ENCODE measurements around the gene TINAGL1.
"Not testable (repeated sequence)": the region's sequence is repeated elsewhere in the genome, so short reads cannot be mapped to it uniquely, and the experiment has no call there.

Gene TINAGL1

DNA sequence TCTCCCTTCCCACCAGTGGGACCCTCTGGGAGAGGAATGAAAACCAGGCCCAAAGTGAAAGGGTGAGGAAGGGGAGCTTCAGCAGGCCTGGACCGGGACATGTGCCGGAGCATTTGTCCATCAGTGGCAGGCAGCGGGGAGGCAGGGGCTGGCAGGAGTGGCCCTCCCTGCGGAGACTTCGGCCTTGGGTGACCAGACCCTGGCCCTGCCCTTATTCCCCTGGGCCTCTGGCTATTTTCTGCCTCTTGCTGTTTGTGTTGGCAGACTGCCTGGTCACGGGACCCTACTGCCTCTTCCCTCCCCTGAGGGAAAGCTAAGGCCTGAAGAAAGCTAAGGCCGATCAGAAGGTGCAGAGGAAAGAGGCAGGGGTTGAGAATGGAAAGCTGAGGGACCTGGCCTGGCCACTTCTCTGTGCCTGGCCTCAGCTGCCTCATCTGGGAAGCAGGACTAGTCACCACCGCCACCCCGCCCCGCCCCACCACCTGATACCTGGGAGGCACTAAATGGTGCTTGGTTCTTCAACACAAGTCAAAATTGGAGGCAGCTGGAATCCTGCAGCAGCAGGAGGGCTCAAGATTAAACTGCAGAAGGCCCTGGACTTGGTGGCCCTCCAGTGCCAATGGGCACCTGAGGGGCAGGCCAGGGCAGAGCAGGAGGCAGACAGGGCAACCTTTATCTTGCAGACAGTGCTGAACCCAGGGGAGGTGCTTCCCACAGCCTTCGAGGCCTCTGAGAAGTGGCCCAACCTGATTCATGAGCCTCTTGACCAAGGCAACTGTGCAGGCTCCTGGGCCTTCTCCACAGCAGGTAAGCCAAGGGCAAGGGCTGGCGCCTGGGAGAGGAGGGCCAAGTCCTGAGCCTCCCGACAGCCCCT lies 7.9 kb downstream of the TINAGL1 start:
- DNase-seq (ENCODE audit: low read depth): no peak

DNA sequence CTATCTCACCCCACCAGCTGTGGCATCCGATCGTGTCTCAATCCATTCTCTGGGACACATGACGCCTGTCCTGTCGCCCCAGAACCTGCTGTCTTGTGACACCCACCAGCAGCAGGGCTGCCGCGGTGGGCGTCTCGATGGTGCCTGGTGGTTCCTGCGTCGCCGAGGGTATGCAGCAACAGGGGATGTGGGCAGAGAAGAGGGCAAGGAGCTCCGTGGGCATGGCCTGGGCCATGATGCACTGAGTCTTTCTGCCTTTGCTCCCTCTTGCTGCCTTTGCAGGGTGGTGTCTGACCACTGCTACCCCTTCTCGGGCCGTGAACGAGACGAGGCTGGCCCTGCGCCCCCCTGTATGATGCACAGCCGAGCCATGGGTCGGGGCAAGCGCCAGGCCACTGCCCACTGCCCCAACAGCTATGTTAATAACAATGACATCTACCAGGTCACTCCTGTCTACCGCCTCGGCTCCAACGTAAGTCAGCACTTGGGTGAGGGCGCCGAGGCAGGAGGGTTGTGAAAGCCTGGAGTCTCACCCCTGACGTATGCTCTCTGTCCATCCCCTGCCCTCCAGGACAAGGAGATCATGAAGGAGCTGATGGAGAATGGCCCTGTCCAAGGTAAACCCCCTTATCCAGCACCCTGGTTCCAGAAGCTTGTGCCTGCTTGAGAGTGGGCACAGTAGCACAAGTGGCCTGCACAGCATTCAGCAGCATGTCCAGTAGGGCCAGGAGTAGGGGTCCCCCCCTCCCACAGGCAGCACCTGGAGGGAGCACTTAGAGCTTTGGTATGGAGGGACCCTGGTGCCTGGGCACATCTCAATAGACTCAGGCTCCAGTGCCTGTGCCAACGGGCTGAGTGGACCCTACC lies 8.8 kb downstream of the TINAGL1 start:
- DNase-seq (ENCODE audit: low read depth): no peak

DNA sequence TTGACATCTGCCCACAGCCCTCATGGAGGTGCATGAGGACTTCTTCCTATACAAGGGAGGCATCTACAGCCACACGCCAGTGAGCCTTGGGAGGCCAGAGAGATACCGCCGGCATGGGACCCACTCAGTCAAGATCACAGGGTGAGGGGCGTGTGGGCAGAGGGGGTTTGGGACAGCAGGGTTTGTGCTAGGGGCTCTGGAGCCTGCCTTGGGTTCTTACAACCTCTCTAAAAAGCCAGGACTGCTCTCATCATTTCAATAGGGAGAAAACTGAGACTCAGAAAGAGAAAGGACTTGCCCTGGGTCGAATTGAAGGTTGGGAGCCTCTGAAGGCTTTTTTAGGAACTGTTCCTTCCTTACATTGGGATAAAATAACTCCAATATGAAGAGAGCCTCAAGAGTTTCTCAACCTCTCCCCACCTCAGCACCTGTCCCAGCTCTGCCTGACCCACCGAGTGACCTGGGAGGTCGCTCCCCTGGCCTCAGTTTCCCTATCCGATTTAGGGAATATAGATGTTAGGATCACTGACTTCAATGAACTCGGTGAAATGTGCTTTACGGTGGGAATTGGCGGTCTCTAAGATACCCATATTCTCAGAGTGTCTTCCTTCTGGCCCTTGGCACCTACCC lies 9.5 kb downstream of the TINAGL1 start:
- DNase-seq (ENCODE audit: low read depth): no peak

DNA sequence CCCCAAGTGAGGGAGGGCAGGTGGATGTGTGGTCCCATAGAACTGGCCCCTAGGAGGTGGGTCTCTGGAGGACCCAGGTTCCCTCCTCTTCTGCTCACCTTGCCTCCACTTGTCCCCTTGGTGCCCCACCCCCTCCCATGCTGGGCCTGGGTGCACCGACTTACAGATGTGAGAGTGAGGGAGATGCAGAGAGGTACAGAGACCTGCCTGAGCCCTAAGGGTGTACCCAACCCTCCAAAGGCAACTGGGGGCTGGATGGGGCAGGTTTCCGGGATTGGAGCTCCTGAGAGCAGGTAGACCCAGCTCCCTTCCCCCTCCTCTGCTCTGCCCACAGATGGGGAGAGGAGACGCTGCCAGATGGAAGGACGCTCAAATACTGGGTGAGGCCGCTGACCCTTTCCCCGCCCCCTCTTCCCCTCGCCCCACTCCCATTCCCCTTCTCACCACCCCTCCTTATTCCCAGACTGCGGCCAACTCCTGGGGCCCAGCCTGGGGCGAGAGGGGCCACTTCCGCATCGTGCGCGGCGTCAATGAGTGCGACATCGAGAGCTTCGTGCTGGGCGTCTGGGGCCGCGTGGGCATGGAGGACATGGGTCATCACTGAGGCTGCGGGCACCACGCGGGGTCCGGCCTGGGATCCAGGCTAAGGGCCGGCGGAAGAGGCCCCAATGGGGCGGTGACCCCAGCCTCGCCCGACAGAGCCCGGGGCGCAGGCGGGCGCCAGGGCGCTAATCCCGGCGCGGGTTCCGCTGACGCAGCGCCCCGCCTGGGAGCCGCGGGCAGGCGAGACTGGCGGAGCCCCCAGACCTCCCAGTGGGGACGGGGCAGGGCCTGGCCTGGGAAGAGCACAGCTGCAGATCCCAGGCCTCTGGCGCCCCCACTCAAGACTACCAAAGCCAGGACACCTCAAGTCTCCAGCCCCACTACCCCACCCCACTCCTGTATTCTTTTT lies 10.3 kb downstream of the TINAGL1 start:
- DNase-seq (ENCODE audit: low read depth): no peak

DNA sequence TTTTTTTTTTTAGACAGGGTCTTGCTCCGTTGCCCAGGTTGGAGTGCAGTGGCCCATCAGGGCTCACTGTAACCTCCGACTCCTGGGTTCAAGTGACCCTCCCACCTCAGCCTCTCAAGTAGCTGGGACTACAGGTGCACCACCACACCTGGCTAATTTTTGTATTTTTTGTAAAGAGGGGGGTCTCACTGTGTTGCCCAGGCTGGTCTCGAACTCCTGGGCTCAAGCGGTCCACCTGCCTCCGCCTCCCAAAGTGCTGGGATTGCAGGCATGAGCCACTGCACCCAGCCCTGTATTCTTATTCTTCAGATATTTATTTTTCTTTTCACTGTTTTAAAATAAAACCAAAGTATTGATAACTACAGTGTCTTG lies 11.0 kb downstream of the TINAGL1 start:
- DNase-seq (ENCODE audit: low read depth): not testable (repeated sequence)

DNA sequence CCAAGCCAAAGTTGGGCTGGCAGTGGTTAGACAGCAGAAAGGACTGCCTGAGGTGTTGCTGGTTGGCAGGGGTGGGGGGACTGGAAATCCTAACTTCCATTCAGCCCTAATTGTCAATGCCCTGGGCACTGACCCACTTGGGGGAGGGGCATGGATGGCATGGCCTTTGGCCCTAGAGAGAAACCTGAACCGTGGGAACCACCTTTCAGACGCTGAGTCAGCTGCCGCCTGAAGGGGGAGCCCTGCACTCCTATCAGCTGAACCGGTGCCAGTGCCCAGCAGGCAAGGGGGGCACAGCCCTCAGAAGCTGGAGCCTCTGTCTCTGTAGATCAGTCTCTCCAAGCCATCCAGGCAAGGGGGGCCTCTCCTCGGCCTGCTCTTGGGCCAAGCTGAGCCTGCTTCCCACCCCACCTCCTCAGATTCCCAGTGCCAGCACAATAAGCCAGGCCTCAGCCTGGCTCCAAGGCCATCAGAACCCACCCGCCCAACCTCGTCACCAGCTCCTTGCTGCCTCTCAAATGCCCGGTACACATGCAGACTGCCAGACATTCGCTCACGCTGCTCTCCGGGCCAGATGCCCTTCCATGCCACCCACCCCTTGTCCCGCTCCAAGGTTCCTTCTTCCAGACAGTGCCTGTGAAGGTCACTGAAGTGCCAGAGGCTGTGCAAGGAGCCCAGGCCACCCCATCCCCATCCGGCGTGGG lies 11.6 kb downstream of the TINAGL1 start:
- DNase-seq (ENCODE audit: low read depth): no peak

DNA sequence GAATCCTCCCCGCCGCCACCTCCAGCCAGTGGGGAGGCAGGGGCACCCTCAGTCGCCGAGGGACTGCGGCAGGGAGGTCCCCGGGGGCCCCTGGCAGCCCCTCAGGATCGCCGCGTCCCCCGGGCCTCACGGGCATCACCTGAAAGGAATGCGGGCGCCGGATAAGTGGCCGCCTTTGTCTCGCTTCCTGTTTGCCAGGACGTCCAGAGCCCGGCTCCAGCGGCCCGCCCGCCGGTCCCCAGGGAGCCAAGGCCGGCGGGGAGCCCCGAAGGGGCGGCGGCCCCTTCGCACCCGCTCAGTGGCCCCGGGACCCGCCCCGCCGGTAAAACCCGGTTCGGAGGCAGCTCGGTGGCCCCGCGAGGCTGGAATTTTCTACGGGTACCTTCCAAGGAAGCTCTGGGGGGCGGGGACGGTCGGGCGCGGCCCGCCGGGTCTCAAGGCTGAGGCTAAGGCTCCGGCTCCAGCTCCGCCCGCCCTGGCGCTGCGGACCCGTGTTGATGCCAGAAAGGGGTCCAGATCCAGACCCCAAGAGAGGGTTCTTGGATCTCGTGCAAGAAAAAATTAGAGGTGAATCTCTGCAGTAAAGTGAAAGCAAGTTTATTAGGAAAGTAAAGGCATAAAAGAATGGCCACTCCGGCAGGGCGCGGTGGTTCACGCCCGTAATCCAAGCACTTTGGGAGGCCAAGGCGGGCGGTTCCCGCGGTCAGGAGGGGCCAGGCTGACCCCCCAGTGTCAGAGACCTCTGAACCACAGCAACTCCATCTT lies 12.6 kb downstream of the TINAGL1 start:
- no peak for DNase-seq (ENCODE audit: low read depth)

DNA sequence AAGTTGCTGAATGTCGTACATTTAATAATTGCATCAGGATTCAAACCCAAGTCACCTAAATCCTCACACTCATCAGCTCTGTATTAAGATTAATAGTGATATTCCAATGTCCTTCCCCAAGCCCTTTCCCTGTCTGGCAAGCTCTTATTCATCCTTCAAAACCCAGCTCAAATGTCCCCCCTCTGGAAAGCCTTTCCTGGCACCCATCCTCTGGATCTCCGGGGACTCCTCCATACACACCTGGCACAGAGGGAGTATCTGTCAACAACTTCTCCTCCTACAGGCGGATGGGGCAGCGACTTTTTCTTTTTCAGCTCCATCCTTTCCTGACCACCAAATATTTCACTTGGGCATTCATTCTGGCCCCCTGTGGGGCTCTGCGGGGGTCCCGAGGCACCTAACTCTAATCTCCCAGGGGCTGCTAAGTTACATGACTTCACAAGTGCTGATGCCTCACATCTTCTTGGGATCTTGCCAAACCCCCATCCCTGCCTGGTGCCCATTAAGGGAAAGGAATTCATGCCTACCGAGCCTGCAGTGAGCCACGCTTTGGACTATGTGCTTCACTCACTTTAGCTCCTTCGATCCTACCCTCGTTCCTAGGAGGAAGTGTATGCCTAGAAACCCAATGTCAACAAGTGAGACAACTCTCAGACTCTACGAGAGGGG lies 15.2 kb downstream of the TINAGL1 start:
- no peak for DNase-seq (ENCODE audit: low read depth)

DNA sequence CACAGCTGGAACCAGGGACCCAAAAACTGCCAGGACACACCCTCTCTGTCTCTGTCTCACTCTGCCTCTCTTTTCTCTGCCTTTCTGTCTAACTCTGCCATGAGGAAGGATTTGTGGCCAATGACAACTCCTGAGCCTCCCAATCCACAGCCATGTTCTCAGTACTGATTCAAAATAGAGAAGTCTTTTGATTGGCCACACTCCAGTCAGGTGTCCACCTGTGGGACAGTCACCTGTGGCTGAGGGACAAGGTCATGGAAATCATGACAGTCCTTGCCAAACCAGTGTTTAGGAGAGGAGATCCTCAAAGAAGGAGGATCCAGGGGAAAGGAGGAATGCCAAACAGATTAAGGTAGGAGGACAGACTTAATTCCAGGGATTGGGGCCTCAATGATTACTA lies 15.8 kb downstream of the TINAGL1 start:
- no peak for DNase-seq (ENCODE audit: low read depth)

DNA sequence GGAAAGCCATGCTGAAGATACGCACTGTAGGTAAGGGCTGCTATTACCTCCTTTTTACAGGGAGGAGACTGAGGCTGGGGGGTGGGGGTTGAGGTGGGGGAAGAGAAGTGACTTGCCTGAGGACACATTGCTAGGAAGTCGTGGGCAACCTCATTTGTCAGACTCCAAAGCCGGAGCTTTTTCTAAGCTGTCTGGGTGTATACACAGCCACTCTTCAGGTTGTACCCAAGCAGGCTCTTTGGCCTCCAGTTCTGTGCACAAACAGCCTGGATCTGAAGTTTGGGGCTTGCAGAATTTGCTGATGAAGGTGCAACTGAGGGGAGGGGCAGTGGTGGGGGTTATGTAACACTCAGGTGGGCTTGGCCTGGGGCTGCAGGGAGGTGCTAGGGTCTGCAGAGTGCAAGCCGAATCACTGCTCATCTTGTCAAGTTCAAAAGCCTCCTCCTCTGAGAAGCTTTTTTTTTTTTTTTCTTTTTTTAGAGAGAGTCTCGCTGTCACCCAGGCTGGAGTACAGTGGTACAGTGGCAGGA lies 16.9 kb downstream of the TINAGL1 start:
- no peak for DNase-seq (ENCODE audit: low read depth)

DNA sequence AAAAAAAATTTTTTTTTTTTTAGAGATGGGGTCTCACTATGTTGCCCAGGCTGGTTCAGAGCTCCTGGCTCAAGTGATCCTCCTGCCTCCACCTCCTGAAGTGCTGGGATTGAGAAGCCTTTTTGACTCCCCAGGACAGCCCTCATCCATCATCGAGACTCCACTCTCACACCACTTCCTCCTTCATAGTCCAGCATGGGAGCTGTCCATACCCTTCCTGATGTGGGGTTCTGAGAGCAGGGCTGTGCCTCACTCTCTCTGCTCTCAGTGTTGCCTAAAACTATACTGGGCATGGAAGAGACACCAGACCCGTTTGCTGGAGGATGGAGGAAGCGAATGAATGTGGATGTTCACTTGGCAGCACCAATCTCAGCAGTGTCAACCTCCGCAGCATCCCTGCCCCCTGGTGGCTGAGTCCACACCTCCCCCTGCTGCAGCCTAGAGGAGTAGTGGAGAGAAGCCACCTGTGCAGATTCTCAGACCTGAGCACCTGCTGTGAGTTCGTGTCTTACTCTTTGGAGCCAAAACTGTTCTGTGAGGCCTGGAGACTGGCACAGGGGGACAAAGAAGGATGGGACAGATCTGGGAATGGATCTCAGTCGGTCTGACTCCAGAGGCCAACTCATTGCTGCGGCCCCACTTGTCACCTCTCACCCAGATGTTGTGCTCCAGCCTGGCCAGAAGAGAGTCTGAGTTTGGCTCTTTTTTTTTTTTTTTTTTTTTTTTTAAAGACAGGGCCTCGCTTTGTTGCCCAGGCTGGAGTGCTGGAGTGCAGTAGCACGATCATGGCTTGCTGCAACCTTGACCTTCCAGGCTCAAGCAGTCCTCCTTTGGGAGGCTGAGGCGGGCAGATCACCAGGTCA lies 17.7 kb downstream of the TINAGL1 start:
- DNase-seq (ENCODE audit: low read depth): no peak

DNA sequence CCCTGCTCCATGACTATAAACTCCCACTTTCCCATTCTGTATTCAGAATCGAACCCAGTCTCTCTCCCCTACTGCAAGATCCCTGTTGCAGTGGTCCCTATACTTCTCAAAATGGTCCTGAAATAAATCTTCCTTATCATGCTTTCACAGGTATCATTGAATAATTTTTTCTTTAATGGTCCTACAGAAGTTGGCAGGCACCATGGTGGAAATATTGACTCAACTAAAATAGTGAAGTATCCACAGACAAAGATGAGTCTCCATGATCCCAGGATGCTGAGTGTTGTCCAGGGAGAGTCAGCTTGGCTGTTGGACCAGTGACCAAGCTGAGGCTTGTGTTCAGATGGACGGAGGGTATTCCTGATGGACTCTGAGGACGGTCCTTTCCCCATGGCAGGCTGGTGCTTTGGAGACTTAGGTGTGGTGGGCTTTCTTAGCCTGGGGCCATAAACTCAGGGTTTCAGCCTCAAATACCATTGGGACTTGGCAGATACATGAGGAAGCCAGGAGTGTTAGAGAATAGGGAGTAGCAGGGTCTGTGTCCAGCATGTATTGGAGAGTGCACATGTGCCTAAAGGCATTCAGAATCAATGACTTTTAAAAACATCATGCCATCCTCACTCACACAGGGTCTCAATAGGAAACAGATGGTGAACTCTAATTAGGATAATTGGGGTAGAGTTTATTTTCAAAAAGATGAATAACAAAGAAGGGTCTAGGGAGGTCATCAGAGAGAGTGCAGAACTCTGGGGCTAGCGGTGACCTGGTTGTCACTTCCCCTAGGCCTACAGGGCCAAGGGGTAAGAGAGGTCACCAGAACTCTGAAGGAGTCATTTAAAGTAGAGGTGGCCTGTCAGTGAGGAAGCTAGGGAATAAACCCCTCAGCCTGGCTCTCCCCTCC lies 19.8 kb downstream of the TINAGL1 start:
- DNase-seq (ENCODE audit: low read depth): no peak

DNA sequence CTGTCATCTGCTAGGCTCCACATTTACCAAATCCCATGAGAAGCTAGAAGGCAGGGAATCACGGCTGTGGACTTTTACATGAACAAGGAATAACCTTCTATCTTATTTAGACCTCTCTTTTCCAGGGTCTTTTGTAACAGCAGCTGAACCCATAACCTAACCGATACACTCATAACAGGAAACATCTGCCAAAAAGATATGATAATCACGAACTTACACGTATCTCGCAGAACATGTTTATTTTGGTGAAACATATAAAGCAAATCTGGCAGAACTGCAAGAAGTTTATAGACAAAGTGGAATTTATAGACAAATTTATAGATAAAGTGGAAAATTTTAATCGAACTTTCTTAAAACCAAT lies 20.4 kb downstream of the TINAGL1 start:
- DNase-seq (ENCODE audit: low read depth): no peak

DNA sequence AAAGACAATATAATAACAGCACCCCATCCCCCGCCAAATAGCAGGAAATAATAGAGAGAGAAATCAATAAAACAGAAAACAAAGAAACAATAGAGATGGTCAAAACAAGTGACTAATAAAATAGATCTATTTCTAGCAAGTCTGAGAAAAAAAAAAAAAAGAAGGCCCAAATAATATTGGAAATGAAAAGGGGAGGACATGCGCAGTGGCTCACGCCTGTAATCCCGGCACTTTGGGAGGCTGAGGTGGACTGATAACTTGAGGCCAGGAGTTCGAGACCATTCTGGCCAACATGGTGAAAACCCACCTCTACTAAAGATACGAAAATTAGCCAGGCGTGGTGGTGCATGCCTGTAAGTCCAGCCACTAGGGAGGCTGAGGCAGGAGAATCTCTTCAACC lies 22.7 kb downstream of the TINAGL1 start:
- no peak for DNase-seq (ENCODE audit: low read depth)

DNA sequence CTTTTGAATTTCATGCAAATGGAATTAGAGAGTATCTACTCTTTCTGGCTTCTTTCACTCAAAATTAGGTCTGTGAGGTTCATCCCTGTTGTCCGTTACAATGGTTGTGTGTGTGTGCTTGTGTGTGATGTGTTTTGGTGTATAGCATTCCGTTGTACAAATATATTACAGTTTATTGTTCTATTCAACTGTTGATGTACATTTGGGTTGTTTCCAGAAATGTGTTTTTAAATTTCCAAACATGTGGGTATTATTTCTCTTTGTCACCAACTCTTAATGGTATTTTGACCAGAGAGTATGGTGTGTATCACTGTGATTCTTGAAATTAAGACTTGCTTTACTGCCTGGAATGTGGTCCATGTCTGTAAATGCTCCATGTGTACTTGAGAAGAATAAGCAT lies 24.3 kb downstream of the TINAGL1 start:
- DNase-seq (ENCODE audit: low read depth): no peak

DNA sequence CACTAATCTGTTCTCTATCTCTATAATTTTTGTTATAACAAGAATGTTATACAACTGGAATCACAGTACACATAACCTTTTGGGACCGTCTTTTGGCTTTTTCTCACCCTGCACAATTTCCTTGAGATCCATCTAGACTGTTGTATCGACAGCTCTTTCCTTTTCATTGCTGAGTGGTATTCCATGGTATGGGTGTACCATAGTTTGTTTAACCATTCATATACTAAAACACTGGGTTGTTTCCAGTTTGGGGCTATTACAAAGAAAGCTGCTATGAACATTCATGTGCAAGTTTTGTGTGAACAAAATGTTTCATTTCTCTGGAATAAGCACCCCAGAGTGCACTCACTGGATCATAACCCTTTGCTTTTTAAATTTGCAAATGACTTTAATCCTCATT lies 25.8 kb downstream of the TINAGL1 start:
- DNase-seq (ENCODE audit: low read depth): no peak

DNA sequence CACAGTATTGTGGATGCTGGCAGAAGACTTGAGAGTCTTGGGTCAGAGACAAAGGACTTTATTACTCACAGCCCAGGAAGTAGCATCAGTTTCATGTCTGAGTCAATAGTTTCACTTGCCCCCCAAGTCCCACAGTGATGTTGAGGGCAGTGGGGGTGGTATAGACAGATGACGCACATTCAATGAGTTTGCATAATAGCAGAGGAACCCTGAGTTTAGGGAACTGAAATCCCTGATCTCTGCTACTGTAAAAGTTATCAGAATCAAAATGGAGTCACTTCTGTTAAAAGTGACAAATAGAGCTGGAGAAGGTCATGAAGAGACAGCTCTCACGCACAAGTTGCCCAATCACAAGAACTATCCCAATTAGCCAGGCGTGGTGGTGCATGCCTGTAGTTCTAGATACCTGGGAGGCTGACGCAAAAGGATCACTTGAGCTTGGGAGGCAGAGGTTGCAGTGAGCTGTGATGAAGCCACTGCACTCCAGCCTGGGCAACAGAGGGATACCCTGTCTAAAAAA lies 29.7 kb downstream of the TINAGL1 start:
- no peak for DNase-seq (ENCODE audit: low read depth)

Data from GM04503 (cell line).